Tibial nerve (tissue), 4 donors: ENCODE measurements around the gene POGLUT2. TPM values are rescaled to one million over a fixed set of nuclear protein-coding genes. Genes with fewer than 3 reads are reported as not detected.

Experiments used
- DNase-seq, 2 donors: peaks; one replicate each; pipeline ENCODE4 v3.0.0-alpha.2; 2019; ENCODE audit warnings: low spot score in 2 of 2
- H3K27ac ChIP-seq, 4 donors: fragments of 200-600 bp; sonication (generic) in 3 of 4; one replicate each; pipeline ENCODE4 v1.5.1; 2017 to 2019; ENCODE audit warnings: mild to moderate bottlenecking in 1 of 4
- H3K27me3 ChIP-seq, 2 donors: fragments of 200-600 bp; sonication (generic) in 1 of 2; one replicate each; pipeline versions ENCODE4 v1.5.1 to v1.6.0; 2017 to 2019
- H3K36me3 ChIP-seq, 3 donors: fragments of 200-600 bp; sonication (generic); one replicate each; pipeline ENCODE4 v1.5.1; 2018 to 2019
- H3K4me1 ChIP-seq, 4 donors: fragments of 200-600 bp; sonication (generic) in 3 of 4; one replicate each; pipeline ENCODE4 v1.5.1; 2017 to 2019
- H3K4me3 ChIP-seq, 4 donors: fragments of 200-600 bp; sonication (generic) in 3 of 4; one replicate each; pipeline ENCODE4 v1.5.1; 2017 to 2019; ENCODE audit warnings: mild to moderate bottlenecking in 1 of 4, moderate library complexity in 1 of 4
- H3K9me3 ChIP-seq, 4 donors: fragments of 200-600 bp; sonication (generic) in 3 of 4; one replicate each; pipeline ENCODE4 v1.5.1; 2017 to 2019
- EP300 ChIP-seq, 2 donors: sonication (generic); formaldehyde crosslinking; IDR thresholded peaks; one replicate each; pipeline ENCODE4 v1.6.1; 2017; ENCODE audit warnings: antibody characterized with exemption in 2 of 2, mild to moderate bottlenecking in 1 of 2
- POLR2A ChIP-seq, 2 donors: fragments of 450-650 bp; IDR thresholded peaks; one replicate each; pipeline ENCODE4 v1.6.1; 2017; ENCODE audit warnings: antibody characterized with exemption in 2 of 2, mild to moderate bottlenecking in 2 of 2, moderate library complexity in 2 of 2
- WGBS, 2 donors: methylation state at CpG; one replicate each; pipeline ENCODE4 v1.1.5; 2018; 5-methylcytosine and 5-hydroxymethylcytosine counted together
- total RNA-seq, 4 donors: library from RNA; depleted of rRNA; stranded (reverse); fragments of >200 nt; gene quantifications; one replicate each; pipeline ENCODE4 v1.1.0, GENCODE V29; 2016
- TF ChIP-seq, protein P1 (sequence below), 5 experiments: fragments of 200-600 bp in 3 of 5; fragments of 450-650 bp in 2 of 5; sonication (generic) in 3 of 5; IDR thresholded peaks; one replicate each; pipeline ENCODE4 v1.5.1; 2016 to 2019; ENCODE audit warnings: antibody characterized with exemption in 5 of 5, mild to moderate bottlenecking in 3 of 5, moderate library complexity in 2 of 5

The POGLUT2 gene
- total RNA-seq, 4 donors from 2014 or later, result 4.5 to 6.6 (median 6.0) TPM

GRCh38 chr13:102757006-102757405 lies 41.8 kb downstream of the POGLUT2 start:
- WGBS, 2 donors, result 85 to 93% methylated on average over 1 of the region's 1 CpG

DNA sequence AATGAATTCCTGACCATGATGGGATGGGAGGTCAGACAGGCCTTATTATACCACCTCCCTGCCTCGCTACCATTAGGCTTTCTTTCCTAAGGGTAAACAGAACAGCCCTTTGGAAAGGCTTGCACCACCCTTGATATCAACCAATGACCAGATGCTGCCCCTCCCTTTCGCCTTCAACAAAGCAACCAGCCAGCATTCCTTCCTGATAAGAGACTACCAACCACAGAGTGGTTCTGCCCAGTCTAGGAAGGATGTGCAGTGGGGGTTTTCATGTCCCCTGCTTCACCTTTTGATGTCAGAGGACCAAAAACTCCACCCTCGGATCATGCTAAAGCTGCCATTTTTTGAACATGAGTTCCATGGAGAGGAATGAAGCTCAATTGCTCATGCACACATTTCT lies 46.9 kb downstream of the POGLUT2 start:
- Histone ChIP-seq H3K4me1 (no peaks in the 10 kb centered on the region), H3K36me3 (no peaks in the 10 kb centered on the region), H3K9me3 (peaks cover 0 to 38% (median 5%) of the 10 kb centered on the region in 4 donors), H3K4me3 (no peak overlapping the region), H3K27me3 (no peaks in the 10 kb centered on the region), H3K27ac (no peak overlapping the region)
- no peak for DNase-seq
- WGBS, 2 donors, result 91 to 93% methylated on average over 3 of the region's 3 CpGs
- no peak for TF ChIP-seq EP300 (IDR thresholded peaks at IDR 0.05)
- TF ChIP-seq, protein P1, sequence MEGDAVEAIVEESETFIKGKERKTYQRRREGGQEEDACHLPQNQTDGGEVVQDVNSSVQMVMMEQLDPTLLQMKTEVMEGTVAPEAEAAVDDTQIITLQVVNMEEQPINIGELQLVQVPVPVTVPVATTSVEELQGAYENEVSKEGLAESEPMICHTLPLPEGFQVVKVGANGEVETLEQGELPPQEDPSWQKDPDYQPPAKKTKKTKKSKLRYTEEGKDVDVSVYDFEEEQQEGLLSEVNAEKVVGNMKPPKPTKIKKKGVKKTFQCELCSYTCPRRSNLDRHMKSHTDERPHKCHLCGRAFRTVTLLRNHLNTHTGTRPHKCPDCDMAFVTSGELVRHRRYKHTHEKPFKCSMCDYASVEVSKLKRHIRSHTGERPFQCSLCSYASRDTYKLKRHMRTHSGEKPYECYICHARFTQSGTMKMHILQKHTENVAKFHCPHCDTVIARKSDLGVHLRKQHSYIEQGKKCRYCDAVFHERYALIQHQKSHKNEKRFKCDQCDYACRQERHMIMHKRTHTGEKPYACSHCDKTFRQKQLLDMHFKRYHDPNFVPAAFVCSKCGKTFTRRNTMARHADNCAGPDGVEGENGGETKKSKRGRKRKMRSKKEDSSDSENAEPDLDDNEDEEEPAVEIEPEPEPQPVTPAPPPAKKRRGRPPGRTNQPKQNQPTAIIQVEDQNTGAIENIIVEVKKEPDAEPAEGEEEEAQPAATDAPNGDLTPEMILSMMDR (IDR thresholded peaks at IDR 0.05), result no peak

More at GRCh38 chr13:102757006-102757405, 41.8 kb downstream of the POGLUT2 start:
- H3K27ac ChIP-seq, result no peak overlapping the region
- peaks cover 0 to 10% (median 0%) of the 10 kb centered on the region in 4 donors for H3K9me3 ChIP-seq
- no peaks in the 10 kb centered on the region for H3K36me3 ChIP-seq
- no peak for TF ChIP-seq POLR2A (IDR thresholded peaks at IDR 0.05)
- TF ChIP-seq, protein P1 (IDR thresholded peaks at IDR 0.05), result no peak
- no peak for TF ChIP-seq EP300 (IDR thresholded peaks at IDR 0.05)
- no peak for DNase-seq
- H3K4me3 ChIP-seq, result no peak overlapping the region
- H3K27me3 ChIP-seq, result no peaks in the 10 kb centered on the region
- no peaks in the 10 kb centered on the region for H3K4me1 ChIP-seq

GRCh38 chr13:102742506-102742905 lies 56.3 kb downstream of the POGLUT2 start:
- Histone ChIP-seq H3K36me3 (no peaks in the 10 kb centered on the region), H3K9me3 (peaks cover 0 to 60% (median 7%) of the 10 kb centered on the region in 4 donors), H3K4me1 (no peaks in the 10 kb centered on the region), H3K27me3 (no peaks in the 10 kb centered on the region), H3K4me3 (no peak overlapping the region), H3K27ac (no peak overlapping the region)
- TF ChIP-seq EP300 (IDR thresholded peaks at IDR 0.05) (no peak), POLR2A (IDR thresholded peaks at IDR 0.05) (no peak)
- TF ChIP-seq, protein P1 (IDR thresholded peaks at IDR 0.05), result no peak
- DNase-seq, result no peak

- Histone ChIP-seq H3K4me1 (no peaks in the 10 kb centered on the region), H3K27me3 (no peaks in the 10 kb centered on the region), H3K27ac (no peak overlapping the region), H3K36me3 (no peaks in the 10 kb centered on the region), H3K4me3 (no peak overlapping the region), H3K9me3 (peaks cover 0 to 63% (median 7%) of the 10 kb centered on the region in 4 donors)
- DNase-seq, result no peak
- TF ChIP-seq EP300 (IDR thresholded peaks at IDR 0.05) (no peak), POLR2A (IDR thresholded peaks at IDR 0.05) (no peak)
- TF ChIP-seq, protein P1 (IDR thresholded peaks at IDR 0.05), result no peak
- 52 to 61% methylated on average over 1 of the region's 1 CpG for WGBS, 2 donors
Observed at GRCh38 chr13:102742101-102742500, 56.7 kb downstream of the POGLUT2 start.

Other genes with a start within 250 kb of the POGLUT2 start
- 10 to 100 TPM; 37.8 to 47.5 (median 43.9) TPM for gene TPP2, start 202.0 kb downstream of the POGLUT2 start, total RNA-seq
- not detected for gene METTL21C, start 103.9 kb downstream of the POGLUT2 start, total RNA-seq
- 10 to 100 TPM in 1 of 4 donors, 1 to 10 TPM in 3; 4.7 to 16.0 (median 6.1) TPM for gene TEX30, start 25.2 kb downstream of the POGLUT2 start, total RNA-seq
- gene BIVM, start 143 bp upstream of the POGLUT2 start, total RNA-seq, result 10 to 100 TPM; 11.8 to 33.5 (median 19.1) TPM
- gene ERCC5, start 47.1 kb upstream of the POGLUT2 start, total RNA-seq, result 100 to 1,000 TPM in 2 of 4 donors, 10 to 100 TPM in 2; 47.1 to 113 (median 85.1) TPM